Mononuclear cell (primary cell): Measurements from ENCODE around the gene DPP6. TPM values are rescaled to one million over a fixed set of nuclear protein-coding genes. Genes with fewer than 3 reads are reported as not detected.

Source experiments
- H3K27me3 ChIP-seq: 2 replicates; pipeline ENCODE4 v1.6.0; 2011; ENCODE audit warnings: low read length, control low read depth; ENCODE audit not compliant: insufficient read depth
- H3K4me1 ChIP-seq: 2 replicates; pipeline ENCODE4 v1.5.1; 2011; ENCODE audit warnings: mild to moderate bottlenecking, low read length, control low read depth; ENCODE audit not compliant: insufficient read depth
- H3K4me3 ChIP-seq: 2 replicates; pipeline ENCODE4 v1.5.1; 2011; ENCODE audit warnings: mild to moderate bottlenecking, low read length, moderate library complexity
- H3K9me3 ChIP-seq: 2 replicates; pipeline ENCODE4 v1.5.1; 2011; ENCODE audit warnings: low read depth, mild to moderate bottlenecking, control low read depth, low read length
- total RNA-seq: library from RNA; depleted of rRNA; stranded (reverse); fragments of >200 nt; gene quantifications from one replicate; pipeline ENCODE4 v1.2.3, GENCODE V29; 2012

DPP6 gene
- total RNA-seq, 1 donor = not detected

- H3K27me3 ChIP-seq = no peaks in the 10 kb centered on the region
- no peak overlapping the region for H3K4me3 ChIP-seq
- no peaks in the 10 kb centered on the region for H3K4me1 ChIP-seq
- no peaks in the 10 kb centered on the region for H3K9me3 ChIP-seq
These were observed 743.2 kb downstream of the DPP6 start for GRCh38 chr7:154795437-154795836.

DNA sequence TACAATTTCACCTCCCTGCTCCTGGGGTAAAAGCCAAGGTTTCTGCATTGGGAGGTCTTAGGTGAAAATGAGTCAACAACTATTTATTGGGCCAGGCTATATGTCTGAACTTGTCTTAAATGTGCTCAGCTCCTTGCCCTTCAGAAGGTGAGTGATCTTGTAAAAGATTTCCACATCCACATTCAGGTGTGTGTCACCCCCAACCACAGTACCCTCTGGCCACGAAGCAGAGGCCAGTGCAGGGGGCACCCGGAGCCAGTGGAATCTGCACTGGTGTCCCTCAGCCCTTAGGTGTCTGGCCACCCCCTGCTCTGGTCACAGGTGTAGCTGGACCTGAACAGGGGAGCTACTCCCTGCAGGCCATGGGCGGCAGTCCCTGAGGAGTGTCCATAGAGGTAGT is 752.3 kb downstream of the DPP6 start:
- no peaks in the 10 kb centered on the region for H3K9me3 ChIP-seq
- H3K4me3 ChIP-seq = no peak overlapping the region
- no peaks in the 10 kb centered on the region for H3K27me3 ChIP-seq
- no peaks in the 10 kb centered on the region for H3K4me1 ChIP-seq

- Histone ChIP-seq H3K9me3 (peaks cover 9% of the 10 kb centered on the region), H3K4me3 (no peak overlapping the region), H3K4me1 (no peaks in the 10 kb centered on the region), H3K27me3 (no peaks in the 10 kb centered on the region)
These were observed 759.8 kb downstream of the DPP6 start for GRCh38 chr7:154812027-154812426.

GRCh38 chr7:154817224-154817896 is 765.2 kb downstream of the DPP6 start:
- H3K27me3 ChIP-seq = no peaks in the 10 kb centered on the region
- no peaks in the 10 kb centered on the region for H3K4me1 ChIP-seq
- H3K4me3 ChIP-seq = no peak overlapping the region
- peaks cover 1% of the 10 kb centered on the region for H3K9me3 ChIP-seq

DNA sequence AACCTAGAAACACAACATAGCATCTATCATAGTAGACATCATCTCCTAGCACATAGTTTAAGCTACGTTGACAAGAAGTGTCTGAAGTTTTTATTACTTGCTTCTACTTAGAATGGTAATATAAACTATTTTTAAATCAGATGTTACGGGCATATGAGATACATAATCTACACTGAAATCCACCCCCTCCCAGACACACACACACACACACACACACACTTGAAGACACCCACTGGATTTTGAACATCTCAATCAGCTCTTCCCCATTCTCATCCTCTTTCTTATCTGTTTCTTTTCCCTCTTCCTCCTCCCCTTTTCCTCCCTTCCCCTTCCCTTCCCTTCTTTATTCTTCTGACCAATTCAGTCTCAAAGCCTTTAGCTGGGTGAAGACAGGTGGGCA is 774.8 kb downstream of the DPP6 start:
- no peak overlapping the region for H3K4me3 ChIP-seq
- no peaks in the 10 kb centered on the region for H3K27me3 ChIP-seq
- no peaks in the 10 kb centered on the region for H3K4me1 ChIP-seq
- H3K9me3 ChIP-seq = no peaks in the 10 kb centered on the region

GRCh38 chr7:154832557-154833138 is 780.5 kb downstream of the DPP6 start:
- Histone ChIP-seq H3K4me3 (no peak overlapping the region), H3K27me3 (no peaks in the 10 kb centered on the region), H3K9me3 (no peaks in the 10 kb centered on the region), H3K4me1 (no peaks in the 10 kb centered on the region)

GRCh38 chr7:154836021-154836448 is 783.8 kb downstream of the DPP6 start:
- Histone ChIP-seq H3K4me3 (no peak overlapping the region), H3K27me3 (no peaks in the 10 kb centered on the region), H3K4me1 (no peaks in the 10 kb centered on the region), H3K9me3 (no peaks in the 10 kb centered on the region)

DNA sequence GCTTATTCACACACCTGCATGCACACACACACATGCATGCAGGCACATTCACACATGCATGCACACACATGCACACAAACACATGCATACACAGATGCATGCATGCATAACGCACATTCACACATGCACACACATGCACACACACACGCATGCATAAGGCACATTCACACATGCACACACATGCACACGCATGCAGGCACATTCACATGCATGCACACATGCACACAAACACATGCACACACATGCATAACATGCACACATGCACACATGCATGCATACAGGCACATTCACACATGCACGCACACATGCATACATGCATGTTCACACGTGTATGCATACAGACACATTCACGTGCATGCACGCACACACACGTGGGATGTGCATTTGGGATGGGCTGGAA is 784.9 kb downstream of the DPP6 start:
- Histone ChIP-seq H3K9me3 (no peaks in the 10 kb centered on the region), H3K4me1 (no peaks in the 10 kb centered on the region), H3K4me3 (no peak overlapping the region), H3K27me3 (no peaks in the 10 kb centered on the region)

DNA sequence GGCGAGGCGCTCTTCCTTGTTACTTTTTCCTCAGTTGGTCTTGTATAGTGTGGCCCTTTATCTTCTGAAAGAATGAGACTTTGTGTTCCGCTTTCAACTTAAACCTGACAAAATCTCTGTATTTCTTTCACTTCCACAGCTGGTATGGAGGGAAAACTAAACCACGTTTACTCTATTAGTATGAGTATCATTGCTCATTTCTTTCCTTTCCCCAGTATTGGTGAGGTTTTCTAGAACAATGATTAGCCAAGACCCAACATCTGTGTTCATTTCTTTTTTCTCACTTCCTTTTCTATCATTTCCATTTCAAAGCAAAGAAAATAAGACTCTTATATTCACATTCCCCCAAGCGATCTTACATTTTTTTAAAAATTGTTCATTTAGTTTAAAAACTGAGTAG is 785.4 kb downstream of the DPP6 start:
- Histone ChIP-seq H3K4me3 (no peak overlapping the region), H3K9me3 (no peaks in the 10 kb centered on the region), H3K4me1 (no peaks in the 10 kb centered on the region), H3K27me3 (no peaks in the 10 kb centered on the region)

- Histone ChIP-seq H3K27me3 (no peaks in the 10 kb centered on the region), H3K4me3 (no peak overlapping the region), H3K9me3 (no peaks in the 10 kb centered on the region), H3K4me1 (no peaks in the 10 kb centered on the region)
These were observed 787.9 kb downstream of the DPP6 start for GRCh38 chr7:154840086-154840485.

DNA sequence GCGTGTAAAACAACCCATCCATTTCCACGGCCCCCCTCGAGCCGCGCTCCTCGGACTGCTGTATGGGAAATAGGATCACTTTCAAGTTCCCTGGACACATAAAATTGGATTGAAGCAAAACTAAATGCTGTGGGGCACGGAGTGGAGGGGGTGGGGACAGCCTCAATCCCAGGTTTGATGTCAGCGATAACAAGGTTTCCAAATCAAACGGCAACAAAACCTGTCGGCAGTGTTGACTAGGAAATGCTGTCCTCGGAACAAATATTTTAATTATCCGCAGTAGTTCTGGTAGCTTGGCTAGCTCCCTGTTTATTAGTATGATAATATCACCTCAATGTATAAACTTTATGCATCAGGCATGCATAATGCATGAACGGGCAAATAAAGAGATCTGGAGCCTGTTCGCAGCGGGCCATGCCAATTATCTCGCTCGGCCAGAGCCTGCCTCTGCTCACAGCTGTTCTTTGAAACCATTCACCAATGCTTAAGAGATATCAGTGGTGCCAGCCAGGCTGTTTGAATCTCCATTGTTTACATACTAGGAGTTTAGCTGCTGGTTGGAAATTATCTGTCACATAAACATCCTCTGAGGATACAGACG is 789.6 kb downstream of the DPP6 start:
- Histone ChIP-seq H3K27me3 (no peaks in the 10 kb centered on the region), H3K4me3 (no peak overlapping the region), H3K4me1 (no peaks in the 10 kb centered on the region), H3K9me3 (no peaks in the 10 kb centered on the region)

DNA sequence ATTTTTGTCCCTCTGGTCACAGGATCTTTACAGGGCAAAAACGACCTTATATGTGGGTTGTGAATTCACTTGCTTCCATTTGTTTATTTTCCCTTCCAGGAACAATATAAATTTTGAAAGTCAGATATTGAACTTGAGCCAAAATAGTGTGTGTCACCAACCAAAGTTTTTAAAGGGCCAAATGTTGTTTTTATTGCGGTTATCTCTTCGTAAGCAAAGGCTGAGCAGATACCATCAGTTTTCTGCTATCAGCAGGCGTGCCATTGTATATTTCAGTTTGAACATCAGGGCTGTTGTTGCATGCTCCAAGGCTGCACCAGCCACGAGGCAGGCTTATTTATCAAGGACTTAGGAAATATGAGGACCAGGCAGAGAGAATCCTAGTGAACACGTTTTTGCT is 790.4 kb downstream of the DPP6 start:
- Histone ChIP-seq H3K4me3 (no peak overlapping the region), H3K27me3 (no peaks in the 10 kb centered on the region), H3K9me3 (no peaks in the 10 kb centered on the region), H3K4me1 (no peaks in the 10 kb centered on the region)

DNA sequence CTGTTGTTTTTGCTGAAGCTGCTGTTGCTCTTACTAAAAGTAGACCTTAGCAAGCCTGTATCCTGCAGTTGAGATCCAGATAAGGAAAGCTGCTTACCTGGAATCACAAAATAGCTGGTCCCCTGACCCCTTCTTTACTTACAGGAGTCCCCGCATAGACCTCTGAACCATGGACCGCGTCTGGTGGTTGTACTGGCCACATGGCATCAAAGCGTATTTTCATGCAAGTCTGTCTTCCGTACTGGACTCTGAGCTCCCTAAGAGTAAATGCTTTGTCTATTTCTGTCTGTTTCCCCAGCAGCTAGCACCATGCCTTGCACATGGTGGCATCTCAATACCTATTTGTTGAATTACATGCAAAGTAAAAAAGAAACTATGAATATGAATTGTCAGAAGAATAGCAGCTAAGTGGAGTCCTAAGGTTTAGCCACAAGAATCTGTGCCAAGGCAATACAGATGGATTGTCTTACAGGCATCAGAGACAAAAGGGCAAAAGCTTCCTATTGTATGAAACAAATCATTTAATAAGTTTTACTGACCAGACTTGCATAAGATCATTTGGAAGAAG is 791.6 kb downstream of the DPP6 start:
- no peaks in the 10 kb centered on the region for H3K9me3 ChIP-seq
- H3K4me3 ChIP-seq = no peak overlapping the region
- H3K4me1 ChIP-seq = no peaks in the 10 kb centered on the region
- H3K27me3 ChIP-seq = peaks cover 3% of the 10 kb centered on the region

DNA sequence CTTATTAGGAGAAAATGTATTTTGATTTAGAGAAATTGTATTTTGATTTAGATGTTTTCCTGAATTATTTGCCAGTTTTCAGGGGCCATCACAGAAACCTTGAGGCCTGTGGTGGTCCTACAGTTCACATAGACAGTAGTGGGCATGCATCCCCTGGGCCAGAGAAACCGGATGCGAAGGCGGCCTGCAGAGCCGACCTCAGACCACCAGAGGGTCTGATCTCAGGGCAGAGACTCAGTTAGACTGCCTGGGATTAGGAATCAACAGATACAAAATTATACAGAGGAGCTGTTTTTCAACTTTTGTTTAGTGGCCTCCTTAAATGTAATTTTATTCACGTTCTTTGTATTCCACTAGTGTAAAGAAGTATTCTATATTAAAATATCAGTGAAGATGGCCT is 792.3 kb downstream of the DPP6 start:
- H3K9me3 ChIP-seq = no peaks in the 10 kb centered on the region
- H3K27me3 ChIP-seq = peaks cover 3% of the 10 kb centered on the region
- H3K4me3 ChIP-seq = no peak overlapping the region
- no peaks in the 10 kb centered on the region for H3K4me1 ChIP-seq

- Histone ChIP-seq H3K27me3 (peaks cover 3% of the 10 kb centered on the region), H3K9me3 (no peaks in the 10 kb centered on the region), H3K4me3 (no peak overlapping the region), H3K4me1 (no peaks in the 10 kb centered on the region)
These were observed 792.8 kb downstream of the DPP6 start for GRCh38 chr7:154844955-154845354.
